Fibroblast of villous mesenchyme (primary cell): ENCODE results near the gene MBD1. TPM values are rescaled to one million over a fixed set of nuclear protein-coding genes. Genes with fewer than 3 reads are reported as not detected.

ENCODE experiments used
- DNase-seq: peaks from one replicate; pipeline ENCODE4 v3.0.0-alpha.2; 2010; ENCODE audit warnings: low read depth
- H3K4me3 ChIP-seq: 2 replicates; pipeline ENCODE4 v1.5.1; 2011; ENCODE audit warnings: low read depth, mild to moderate bottlenecking, low read length
- CTCF ChIP-seq: IDR thresholded peaks from 2 replicates; pipeline ENCODE4 v1.5.1; 2012; ENCODE audit warnings: low read depth, mild to moderate bottlenecking, low read length; ENCODE audit not compliant: insufficient read depth
- total RNA-seq: library from RNA; depleted of rRNA; stranded (reverse); fragments of >200 nt; gene quantifications from 2 replicates; pipeline ENCODE4 v1.2.3, GENCODE V29; 2012

Gene MBD1
- total RNA-seq, 1 donor: 69.5 TPM

GRCh38 chr18:50306944-50307343 lies 25.6 kb upstream of the MBD1 start:
- H3K4me3 ChIP-seq: peak overlapping the region; percentile 69
- DNase-seq: peak; percentile 69
- TF ChIP-seq CTCF: no peak

- TF ChIP-seq CTCF: no peak
- DNase-seq: no peak
- H3K4me3 ChIP-seq: no peak overlapping the region
Observed at GRCh38 chr18:50301074-50301473, 19.8 kb upstream of the MBD1 start.

DNA sequence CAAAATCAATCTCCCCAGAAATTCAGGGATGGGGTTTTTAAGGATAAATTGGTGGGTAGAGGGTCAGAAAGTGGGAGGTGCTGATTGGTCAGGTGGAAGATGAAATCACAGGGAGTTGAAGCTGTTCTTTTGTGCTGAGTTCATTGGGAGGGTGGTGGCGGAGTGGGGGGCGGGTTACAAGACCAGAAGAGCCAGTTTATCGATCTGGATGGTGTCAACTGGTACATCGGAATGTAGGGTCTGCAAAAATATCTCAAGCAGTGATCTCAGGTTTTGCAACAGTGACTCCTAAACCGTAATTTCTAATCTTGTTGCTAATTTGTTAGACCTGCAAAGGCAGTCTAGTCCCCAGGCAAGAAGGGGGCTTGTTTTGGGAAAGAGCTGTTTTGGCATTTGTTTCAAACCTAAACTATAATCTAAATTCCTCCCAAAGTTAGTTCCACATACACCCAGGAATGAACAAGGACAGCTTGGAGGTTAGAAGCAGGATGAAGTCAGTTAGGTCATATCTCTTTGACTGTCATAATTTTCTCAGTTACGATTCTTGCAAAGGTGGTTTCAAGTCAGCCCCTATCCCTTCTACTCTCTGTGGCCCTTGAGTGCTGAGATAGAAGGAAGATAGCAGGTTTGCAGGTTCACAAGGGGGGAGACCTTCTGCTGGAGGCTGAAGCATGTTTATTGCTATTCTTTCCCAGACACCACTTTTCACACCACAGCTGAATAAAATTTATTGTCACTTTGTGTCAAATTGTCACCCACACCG lies 18.5 kb upstream of the MBD1 start:
- no peak for TF ChIP-seq CTCF
- H3K4me3 ChIP-seq: no peak overlapping the region
- no peak for DNase-seq

DNA sequence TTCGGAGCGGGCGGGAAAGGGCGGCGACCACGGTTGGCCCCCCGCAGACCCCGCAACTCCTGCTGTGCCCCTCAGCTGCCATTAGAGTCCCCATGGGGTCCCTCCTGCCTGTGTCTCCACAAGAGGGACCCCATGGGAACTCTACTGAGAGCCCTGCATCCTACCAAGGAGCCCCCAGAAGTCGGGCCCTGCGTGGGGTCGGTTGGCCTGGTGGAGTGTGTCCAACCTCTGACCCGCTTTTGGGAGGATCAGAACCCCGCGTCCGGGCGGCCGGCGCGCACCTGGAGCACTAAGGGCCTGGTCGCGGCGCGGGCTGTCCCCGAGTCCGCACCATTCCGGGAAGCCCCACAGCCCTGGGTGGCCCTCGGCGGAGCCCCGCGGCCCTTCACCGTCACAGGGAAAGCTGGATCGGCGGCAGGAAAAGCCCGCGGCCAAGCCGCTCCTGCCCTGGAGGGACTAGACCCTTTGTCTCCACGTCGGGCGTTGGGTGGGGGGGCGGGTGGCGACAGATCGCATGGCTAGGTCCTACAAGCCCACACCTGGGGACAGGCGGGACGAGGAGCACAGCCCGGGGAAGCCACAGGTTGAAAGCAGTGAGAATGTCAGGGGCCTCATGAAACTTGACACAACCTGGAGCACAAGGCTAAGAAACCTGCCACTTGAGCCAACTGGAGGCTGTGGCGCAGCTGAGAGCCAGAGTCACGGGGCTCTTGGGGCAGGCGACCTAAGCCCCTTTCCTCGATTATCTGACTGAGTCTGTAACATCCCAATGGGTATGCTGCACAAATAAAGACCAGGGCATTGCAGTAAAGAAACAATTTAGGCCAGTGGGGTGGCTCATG lies 17.3 kb upstream of the MBD1 start:
- no peak for DNase-seq
- no peak for TF ChIP-seq CTCF
- H3K4me3 ChIP-seq: peak overlapping the region; percentile 58

DNA sequence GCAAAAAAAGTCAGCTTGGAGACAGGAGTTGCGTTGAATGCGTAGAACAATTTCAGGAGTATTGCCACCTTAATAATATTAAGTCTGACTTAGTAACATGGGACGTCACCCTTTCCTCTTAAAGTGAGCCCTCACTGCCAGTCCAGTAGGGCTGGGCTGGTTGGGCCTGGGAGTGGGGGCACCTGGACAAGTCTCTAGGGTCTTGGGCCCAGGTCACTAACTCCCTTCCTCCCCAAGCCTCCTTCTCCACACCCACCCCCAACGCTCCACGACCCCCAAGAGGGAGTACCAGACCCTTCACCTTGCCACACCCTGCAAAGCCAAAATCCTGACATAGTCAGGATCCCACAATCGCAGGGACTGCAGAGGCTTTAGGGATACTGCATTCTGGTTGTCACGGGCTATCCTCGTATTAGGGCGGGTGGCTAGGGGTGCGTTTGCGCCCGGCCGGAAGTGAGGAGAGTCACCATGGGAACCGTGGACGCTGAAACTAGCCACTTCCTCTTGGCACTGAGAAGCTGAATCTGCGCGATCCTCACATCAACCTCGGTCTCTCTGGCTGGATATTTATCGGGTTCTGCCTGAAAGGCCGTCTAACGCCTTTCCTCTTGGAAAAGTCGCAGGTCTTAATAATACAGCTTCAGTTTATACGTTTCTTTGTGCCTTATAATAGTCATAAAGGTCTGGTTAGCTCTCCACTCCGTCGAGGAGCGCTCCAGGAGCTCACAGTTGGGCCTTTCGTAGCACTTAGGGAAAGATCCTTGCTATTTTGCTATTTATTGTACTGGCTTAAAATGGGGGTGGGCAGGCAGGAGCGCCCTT lies 16.5 kb upstream of the MBD1 start:
- DNase-seq: peak; percentile 71
- TF ChIP-seq CTCF: no peak
- peak overlapping the region; percentile 58 for H3K4me3 ChIP-seq

- no peak overlapping the region for H3K4me3 ChIP-seq
- no peak for DNase-seq
- TF ChIP-seq CTCF: no peak
Observed at GRCh38 chr18:50293039-50293438, 11.7 kb upstream of the MBD1 start.
